Suprapubic skin (tissue), 4 donors: Measurements from ENCODE around the gene TBATA. TPM values are rescaled to one million over a fixed set of nuclear protein-coding genes. Genes with fewer than 3 reads are reported as not detected.

Experiments used
- DNase-seq, 2 donors: peaks; one replicate each; pipeline ENCODE4 v3.0.0-alpha.2; 2019; ENCODE audit warnings: low spot score in 2 of 2
- H3K27ac ChIP-seq: fragments of 200-600 bp; sonication (generic); one replicate; pipeline ENCODE4 v1.5.1; 2019
- H3K27me3 ChIP-seq: fragments of 200-600 bp; sonication (generic); one replicate; pipeline ENCODE4 v1.5.1; 2019
- H3K36me3 ChIP-seq: fragments of 200-600 bp; sonication (generic); one replicate; pipeline ENCODE4 v1.5.1; 2019
- H3K4me1 ChIP-seq: fragments of 200-600 bp; sonication (generic); one replicate; pipeline ENCODE4 v1.5.1; 2019
- H3K4me3 ChIP-seq: fragments of 200-600 bp; sonication (generic); one replicate; pipeline ENCODE4 v1.5.1; 2019; ENCODE audit warnings: mild to moderate bottlenecking
- H3K9me3 ChIP-seq: fragments of 200-600 bp; sonication (generic); one replicate; pipeline ENCODE4 v1.5.1; 2019
- EP300 ChIP-seq: sonication (generic); formaldehyde crosslinking; IDR thresholded peaks from one replicate; pipeline ENCODE4 v1.6.1; 2017; ENCODE audit warnings: antibody characterized with exemption
- POLR2A ChIP-seq, 2 donors: fragments of 450-650 bp; IDR thresholded peaks; one replicate each; pipeline ENCODE4 v1.6.1; 2017; ENCODE audit warnings: antibody characterized with exemption in 2 of 2, mild to moderate bottlenecking in 2 of 2, moderate library complexity in 2 of 2
- POLR2AphosphoS5 ChIP-seq, 3 donors: sonication (generic); formaldehyde crosslinking; IDR thresholded peaks; one replicate each; pipeline ENCODE4 v1.6.1; 2017; ENCODE audit warnings: antibody characterized with exemption in 3 of 3
- WGBS: methylation state at CpG from one replicate; pipeline ENCODE4 v1.1.5; 2018; 5-methylcytosine and 5-hydroxymethylcytosine counted together
- total RNA-seq, 4 donors: library from RNA; depleted of rRNA; stranded (reverse); fragments of >200 nt; gene quantifications; one replicate each; pipeline ENCODE4 v1.1.0, GENCODE V29; 2016
- TF ChIP-seq, protein P1 (sequence below), 2 donors: fragments of 200-600 bp in 1 of 2; fragments of 450-650 bp in 1 of 2; sonication (generic) in 1 of 2; IDR thresholded peaks; one replicate each; pipeline ENCODE4 v1.5.1; 2016 to 2019; ENCODE audit warnings: antibody characterized with exemption in 2 of 2, mild to moderate bottlenecking in 1 of 2, moderate library complexity in 1 of 2

The TBATA gene
- total RNA-seq, 4 donors from 2014 or later: 0.68 TPM; not detected in 3

DNA sequence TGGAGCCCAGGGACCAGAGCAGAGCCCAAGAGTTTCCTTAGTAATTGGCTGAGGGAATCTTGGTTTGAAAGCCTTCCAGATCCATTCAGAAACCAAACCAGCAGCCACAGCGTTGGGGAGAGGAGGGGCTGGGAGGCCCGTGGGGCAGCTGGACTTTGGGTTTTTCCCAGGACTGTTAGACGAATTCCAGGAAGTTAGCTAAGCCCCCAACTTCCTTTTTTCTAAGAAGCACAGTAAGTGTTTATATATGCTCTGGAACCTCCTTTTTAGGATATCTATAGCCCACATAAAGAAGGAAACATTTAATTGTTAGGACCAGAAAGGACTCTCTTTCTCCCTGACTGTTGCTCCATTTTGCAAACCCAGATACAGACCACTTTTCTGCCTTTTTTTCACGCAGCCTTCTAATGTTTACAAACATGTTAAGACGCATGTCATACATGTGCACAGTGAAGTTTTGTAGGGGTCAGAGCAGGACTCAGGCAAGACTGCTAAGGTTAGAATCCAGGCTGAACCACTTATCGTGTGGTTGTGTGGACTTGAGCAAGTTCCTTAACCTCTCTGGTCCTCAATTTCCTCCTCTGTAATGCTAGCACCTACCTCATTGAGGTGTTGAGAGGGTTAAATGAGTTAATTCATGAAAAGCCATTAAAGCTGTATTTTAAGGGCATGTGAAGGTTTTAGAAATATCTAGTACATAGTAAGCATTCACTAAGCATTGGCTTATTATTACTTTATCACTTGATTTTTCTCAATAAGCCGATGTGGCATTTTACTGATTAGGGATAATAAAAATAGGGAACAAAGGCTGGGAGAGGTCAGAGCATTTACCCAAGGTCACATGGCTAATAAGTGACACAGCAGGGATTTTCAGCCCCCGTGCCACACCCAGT, 42.4 kb downstream of the TBATA start:
- WGBS: 43% methylated on average over 8 of the region's 8 CpGs
- DNase-seq: no peak
- no peaks in the 10 kb centered on the region for H3K36me3 ChIP-seq
- H3K27ac ChIP-seq: no peak overlapping the region
- peaks cover 23% of the 10 kb centered on the region for H3K4me1 ChIP-seq
- no peaks in the 10 kb centered on the region for H3K9me3 ChIP-seq
- TF ChIP-seq, protein P1, sequence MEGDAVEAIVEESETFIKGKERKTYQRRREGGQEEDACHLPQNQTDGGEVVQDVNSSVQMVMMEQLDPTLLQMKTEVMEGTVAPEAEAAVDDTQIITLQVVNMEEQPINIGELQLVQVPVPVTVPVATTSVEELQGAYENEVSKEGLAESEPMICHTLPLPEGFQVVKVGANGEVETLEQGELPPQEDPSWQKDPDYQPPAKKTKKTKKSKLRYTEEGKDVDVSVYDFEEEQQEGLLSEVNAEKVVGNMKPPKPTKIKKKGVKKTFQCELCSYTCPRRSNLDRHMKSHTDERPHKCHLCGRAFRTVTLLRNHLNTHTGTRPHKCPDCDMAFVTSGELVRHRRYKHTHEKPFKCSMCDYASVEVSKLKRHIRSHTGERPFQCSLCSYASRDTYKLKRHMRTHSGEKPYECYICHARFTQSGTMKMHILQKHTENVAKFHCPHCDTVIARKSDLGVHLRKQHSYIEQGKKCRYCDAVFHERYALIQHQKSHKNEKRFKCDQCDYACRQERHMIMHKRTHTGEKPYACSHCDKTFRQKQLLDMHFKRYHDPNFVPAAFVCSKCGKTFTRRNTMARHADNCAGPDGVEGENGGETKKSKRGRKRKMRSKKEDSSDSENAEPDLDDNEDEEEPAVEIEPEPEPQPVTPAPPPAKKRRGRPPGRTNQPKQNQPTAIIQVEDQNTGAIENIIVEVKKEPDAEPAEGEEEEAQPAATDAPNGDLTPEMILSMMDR (IDR thresholded peaks at IDR 0.05): no peak
- TF ChIP-seq POLR2AphosphoS5 (IDR thresholded peaks at IDR 0.05): no peak
- no peak for TF ChIP-seq POLR2A (IDR thresholded peaks at IDR 0.05)
- TF ChIP-seq EP300: no peak
- no peaks in the 10 kb centered on the region for H3K27me3 ChIP-seq
- H3K4me3 ChIP-seq: no peak overlapping the region

DNA sequence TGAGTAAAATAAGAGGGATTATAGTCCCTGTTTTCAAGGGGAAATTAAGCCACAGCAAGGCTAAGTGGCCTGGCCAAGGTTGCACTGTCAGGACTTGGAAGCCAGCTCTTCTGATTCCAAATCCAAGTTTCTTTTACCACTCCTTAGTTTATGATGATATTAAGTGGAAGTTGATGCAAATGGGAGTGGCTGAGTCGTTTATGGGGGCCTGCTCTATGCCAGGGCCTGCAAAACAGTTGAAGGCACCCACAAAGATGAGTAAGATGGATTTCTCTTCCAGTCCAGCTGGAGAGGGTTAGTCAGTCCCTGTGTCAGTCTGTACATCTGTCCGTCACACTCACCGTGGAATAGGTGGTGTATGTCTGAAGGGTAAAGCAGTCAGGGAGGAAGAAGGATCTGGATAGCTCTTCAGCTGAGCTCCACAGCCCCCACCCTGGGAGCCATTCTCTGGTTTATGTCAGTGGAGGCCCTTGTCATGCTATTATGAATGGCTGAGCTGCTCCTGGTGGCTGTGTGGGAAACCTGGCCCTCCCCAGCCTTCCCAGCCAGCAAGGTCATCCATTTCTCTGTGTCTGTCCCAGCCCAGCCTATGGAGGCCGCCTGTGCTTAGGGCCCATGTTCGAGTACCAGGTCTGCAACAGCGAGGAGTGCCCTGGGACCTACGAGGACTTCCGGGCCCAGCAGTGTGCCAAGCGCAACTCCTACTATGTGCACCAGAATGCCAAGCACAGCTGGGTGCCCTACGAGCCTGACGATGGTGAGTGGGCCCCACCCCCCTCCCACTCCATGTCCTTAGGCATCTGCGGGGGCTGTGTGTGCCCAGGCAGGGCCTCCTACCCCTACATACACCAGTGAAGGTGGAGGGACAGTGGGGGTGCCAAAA, 44.5 kb downstream of the TBATA start:
- Histone ChIP-seq H3K27ac (no peak overlapping the region), H3K4me3 (no peak overlapping the region), H3K4me1 (peaks cover 19% of the 10 kb centered on the region), H3K36me3 (no peaks in the 10 kb centered on the region), H3K9me3 (no peaks in the 10 kb centered on the region), H3K27me3 (peaks cover 1% of the 10 kb centered on the region)
- no peak for DNase-seq
- TF ChIP-seq POLR2AphosphoS5 (IDR thresholded peaks at IDR 0.05) (no peak), POLR2A (IDR thresholded peaks at IDR 0.05) (no peak), EP300 (no peak)
- TF ChIP-seq, protein P1 (IDR thresholded peaks at IDR 0.05): no peak
- 60% methylated on average over 3 of the region's 12 CpGs for WGBS

DNA sequence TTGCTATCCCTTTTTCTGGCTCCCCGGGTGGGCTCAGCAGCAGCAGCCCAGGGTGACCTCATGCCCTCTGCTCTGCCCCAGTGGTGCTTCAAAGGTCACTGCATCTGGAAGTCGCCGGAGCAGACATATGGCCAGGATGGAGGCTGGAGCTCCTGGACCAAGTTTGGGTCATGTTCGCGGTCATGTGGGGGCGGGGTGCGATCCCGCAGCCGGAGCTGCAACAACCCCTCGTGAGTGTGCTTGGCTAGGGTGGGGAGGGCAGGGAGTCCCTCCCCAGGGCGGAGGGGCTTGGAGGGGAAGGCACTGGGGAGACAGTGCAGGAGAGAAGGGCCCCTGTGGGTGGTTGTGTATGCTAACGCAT, 46.4 kb downstream of the TBATA start:
- H3K27ac ChIP-seq: no peak overlapping the region
- TF ChIP-seq POLR2AphosphoS5 (IDR thresholded peaks at IDR 0.05) (no peak), POLR2A (IDR thresholded peaks at IDR 0.05) (no peak), EP300 (no peak)
- TF ChIP-seq, protein P1 (IDR thresholded peaks at IDR 0.05): no peak
- no peaks in the 10 kb centered on the region for H3K9me3 ChIP-seq
- peaks cover 4% of the 10 kb centered on the region for H3K27me3 ChIP-seq
- H3K36me3 ChIP-seq: no peaks in the 10 kb centered on the region
- peaks cover 18% of the 10 kb centered on the region for H3K4me1 ChIP-seq
- DNase-seq: no peak
- no peak overlapping the region for H3K4me3 ChIP-seq
- 85% methylated on average over 11 of the region's 12 CpGs for WGBS

DNA sequence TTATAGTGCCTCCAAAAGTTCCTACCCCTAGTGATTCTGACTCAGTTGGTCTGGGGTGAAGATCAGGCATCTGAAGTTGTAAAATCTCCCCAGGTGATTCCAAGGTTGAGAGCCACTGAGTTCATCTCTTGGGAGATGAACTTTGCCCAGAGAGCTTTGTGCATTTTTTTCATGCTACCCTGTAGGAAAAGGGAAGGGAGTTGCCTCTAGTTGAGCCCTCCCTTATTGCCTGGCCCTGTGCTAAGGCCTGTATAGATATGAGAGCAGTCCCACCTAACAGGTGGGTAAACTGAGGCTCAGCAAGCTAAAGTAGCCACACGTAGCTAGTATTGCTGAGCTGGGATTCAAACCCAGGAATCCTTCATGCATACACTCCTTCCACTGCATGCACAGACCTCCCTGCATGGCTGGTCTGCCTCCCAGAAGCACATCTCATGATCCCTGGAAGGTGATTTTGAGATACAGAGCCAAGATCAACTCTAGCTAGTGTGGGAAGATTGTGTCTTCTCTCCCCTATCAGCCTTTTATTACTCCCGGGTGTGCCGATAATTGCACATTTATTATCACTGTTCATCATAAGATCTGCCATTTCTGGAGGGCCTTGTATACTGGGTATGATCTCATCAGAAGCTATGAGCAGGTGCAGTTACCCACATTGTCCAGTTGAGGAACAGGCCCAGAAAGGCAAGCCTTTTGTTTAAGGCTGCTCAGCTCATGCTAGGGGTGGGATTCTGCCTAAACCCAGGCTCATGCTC, 47.0 kb downstream of the TBATA start:
- no peaks in the 10 kb centered on the region for H3K9me3 ChIP-seq
- 87% methylated on average over 3 of the region's 3 CpGs for WGBS
- no peak for TF ChIP-seq POLR2A (IDR thresholded peaks at IDR 0.05)
- TF ChIP-seq EP300: no peak
- TF ChIP-seq POLR2AphosphoS5 (IDR thresholded peaks at IDR 0.05): no peak
- TF ChIP-seq, protein P1 (IDR thresholded peaks at IDR 0.05): no peak

More for the DNA sequence above, 47.0 kb downstream of the TBATA start:
- H3K27ac ChIP-seq: no peak overlapping the region
- DNase-seq: no peak
- H3K36me3 ChIP-seq: no peaks in the 10 kb centered on the region
- H3K4me1 ChIP-seq: peaks cover 12% of the 10 kb centered on the region
- H3K27me3 ChIP-seq: peaks cover 4% of the 10 kb centered on the region
- H3K4me3 ChIP-seq: no peak overlapping the region
